HG02840 (cell line): ENCODE measurements around the gene DSE.
"Not testable (repeated sequence)": the region's sequence is repeated elsewhere in the genome, so short reads cannot be mapped to it uniquely, and the experiment has no call there.

Experiments used
- ATAC-seq: cut with Tn5 transposase; IDR thresholded peaks from one replicate; pipeline ENCODE4 v1.9.1; 2021; ENCODE audit warnings: mild to moderate bottlenecking, moderate library complexity, moderate number of reproducible peaks; ENCODE audit not compliant: unreplicated experiment, low FRiP score

DSE gene

DNA sequence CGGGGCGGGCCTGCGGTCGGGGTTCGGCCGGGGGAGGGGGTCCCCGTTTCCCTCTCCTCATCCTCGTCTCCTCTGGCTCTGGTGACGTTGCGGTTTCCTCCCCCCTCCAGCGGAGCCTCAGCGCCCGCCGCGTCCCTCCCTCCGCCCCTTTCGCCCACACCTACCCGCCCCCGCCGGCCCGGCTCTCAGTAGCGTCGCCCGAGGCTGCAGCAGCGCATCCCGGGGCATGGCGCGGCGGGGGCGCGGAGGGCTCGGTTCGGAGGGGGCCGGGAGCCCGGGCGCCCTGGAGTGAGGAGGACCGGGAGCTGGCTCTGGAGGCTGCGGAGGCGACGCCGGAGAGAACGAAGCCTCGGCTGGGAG is at the start of gene DSE:
Gene DSE, plus strand, starts transcription at position 188 of the 360 bp plus-strand sequence. CDS start 28,304 bp downstream, outside the sequence.
- peak; percentile 70 for ATAC-seq

DNA sequence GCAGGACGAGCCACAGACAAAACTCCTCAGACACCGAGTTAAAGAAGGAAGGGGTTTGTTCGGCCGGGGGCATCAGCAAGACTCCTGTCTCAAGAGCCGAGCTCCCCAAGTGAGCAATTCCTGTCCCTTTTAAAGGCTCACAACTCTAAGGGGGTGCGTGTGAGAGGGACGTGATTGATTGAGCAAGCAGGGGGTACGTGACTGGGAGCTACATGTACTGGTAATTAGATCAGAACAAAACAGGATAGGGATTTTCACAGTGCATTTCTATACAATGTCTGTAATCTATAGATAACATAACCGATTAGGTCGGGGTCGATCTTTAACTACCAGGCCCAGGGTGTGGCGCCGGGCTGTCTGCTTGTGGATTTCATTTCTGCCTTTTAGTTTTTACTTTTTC is 48.8 kb upstream of the DSE start:
- not testable (repeated sequence) for ATAC-seq

DNA sequence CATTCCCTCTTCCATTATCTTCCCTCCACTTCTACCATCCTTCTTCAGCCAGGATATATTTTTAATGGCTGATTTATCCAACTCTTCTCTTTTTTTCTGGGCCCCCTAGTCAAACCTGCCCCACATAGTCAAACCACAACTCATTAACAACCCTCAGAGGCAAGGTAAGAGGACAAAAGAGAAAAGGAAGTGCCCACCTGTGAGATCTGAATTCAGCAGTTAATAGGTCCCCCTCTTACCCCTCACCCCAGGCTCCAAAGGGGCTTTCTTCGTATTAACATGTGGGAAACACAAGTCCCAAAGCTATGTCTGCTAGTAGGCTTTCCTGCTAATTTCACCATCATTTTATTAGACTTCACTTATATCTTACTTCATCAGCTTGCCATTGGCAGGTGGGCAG is 46.9 kb upstream of the DSE start:
- ATAC-seq, result no peak

DNA sequence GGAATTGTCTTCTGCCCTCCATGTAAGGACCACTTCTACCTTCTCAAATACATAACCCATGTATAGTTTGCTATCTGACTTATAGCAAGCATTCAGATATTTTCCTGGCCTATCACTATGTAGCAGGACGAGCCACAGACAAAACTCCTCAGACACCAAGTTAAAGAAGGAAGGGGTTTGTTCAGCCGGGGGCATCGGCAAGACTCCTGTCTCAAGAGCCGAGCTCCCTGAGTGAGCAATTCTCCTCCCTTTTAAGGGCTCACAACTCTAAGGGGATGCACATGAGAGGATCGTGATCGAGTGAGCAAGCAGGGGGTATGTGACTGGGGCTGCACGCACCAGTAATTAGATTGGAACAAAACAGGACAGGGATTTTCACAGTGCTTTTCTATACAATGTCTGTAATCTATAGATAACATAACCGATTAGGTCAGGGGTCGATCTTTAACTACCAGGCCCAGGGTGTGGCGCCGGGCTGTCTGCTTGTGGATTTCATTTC is 45.1 kb upstream of the DSE start:
- ATAC-seq, result not testable (repeated sequence)

DNA sequence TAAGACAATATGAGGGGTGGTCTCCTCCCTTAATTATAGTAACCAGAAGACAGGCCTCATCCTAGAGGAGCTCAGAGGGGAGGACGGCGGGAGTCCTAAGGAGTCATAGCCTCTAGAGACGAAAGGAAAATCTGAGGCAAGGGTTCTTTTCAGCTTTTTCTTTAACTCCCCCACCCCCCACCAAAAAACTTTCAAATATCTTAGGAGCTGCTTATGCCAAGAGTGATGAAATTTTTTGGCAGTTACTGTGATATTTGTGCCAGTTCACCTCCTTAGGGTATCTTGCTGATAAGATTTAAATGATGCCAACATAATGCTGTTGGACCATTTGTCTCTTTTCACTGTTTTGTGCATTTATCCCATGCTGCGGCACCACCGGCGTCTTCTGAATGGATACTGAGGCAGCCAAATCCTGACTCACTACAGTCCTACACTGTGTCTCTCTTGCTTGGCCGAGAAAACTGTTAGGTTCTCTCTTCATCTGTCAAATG is 44.5 kb upstream of the DSE start:
- no peak for ATAC-seq

DNA sequence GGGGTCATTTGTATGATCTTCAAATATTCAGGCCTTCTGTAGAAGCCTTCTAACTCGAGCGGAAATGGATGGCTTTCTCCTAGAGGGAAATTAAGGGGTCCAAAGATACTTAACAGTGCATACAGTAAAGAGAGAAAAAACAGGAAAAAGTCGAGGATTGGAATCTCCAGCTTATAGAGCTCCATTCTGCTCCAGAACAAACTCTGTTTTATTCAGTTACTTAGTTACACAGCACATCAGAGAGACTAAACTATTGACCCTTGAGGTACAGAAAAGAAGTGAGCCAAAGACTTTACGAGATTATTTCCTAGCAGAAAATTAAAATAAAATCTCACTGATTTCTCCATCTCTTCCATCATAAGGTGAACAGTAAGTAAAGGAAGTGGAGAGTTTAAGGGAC is 43.8 kb upstream of the DSE start:
- ATAC-seq, result no peak

DNA sequence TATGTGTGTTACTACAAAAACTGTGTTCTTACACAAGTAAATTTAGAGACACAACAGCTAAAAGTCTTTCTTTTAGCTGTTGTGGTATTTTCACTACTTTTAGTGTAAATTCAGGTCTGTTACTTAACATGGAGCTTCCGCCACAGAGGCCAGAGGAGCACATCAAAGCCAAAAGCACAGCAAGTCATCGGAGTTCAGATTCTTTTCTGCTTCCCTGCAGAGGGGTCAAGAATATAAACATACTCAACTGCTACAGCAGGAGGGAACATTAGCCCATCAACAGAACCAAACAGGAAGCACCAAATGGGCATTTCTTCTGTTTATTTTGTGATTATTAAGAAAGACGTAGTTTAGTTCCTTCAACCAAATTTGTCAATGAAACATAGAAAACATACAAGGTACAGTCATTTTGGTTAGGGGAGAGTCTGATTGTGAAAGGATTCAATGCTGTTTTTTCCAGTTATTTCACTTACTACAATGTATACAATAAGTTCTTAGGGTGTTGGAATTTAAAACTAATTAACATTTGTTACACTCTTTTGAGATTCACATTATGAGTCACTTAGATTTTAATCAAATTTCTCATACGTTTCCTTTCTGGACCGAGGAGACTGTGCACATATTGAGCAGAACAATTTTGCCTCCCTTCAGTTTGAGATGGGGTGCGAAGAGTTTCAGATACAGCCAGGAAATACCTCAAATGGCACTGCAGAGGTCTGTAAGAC is 42.8 kb upstream of the DSE start:
- ATAC-seq, result no peak

DNA sequence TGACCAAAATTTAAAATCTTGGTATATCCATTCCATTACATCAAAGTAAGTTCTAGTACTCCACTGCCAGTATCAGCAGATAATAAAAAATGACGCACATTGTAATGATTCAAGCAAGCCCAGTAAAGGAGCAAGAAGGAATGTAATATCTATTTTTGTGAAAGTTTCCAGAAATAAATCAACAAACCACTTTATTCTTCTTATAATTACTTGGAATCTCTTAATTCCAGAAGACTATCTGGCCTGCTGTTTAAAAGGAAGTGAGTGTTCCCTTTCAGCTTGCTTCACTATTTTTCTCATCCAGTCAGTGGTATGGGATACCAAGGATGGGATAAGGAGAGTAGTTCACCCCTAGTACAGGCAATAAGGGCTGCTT is 42.2 kb upstream of the DSE start:
- no peak for ATAC-seq

DNA sequence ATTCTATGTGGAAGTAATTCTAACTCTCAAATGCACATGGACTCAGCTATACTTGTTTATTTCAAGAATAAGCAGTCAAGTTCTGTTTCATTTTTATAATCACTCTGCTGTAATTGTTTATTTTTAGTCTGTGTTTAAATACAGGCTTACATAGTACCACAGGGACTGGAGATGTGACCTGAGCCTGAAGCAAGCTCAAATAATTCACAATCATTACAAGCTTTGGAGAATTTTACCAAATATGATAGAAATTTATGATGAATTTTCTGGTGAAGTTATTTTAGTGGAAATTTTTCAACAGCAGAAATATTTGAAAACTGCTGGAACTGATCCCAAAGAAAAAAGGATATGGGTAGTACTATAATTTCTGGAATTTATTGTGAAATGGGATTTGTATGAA is 41.6 kb upstream of the DSE start:
- no peak for ATAC-seq

DNA sequence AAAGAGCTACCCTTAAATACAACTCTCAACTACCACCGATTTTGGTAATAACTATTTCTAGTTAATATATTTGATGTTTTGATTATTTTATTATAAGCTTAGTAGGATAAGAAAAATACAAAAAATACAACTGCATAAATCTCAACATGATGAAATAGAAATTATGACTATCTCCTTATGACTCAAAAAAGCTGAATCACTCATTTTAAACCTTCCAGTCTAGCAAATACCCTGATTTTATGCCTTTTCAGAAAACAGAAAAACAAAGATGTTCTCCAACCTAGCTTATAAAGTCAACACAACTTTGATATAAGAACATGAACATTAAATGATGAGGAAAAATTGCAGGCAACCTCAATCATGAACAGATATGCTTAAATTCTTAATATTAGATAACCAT is 40.2 kb upstream of the DSE start:
- no peak for ATAC-seq

DNA sequence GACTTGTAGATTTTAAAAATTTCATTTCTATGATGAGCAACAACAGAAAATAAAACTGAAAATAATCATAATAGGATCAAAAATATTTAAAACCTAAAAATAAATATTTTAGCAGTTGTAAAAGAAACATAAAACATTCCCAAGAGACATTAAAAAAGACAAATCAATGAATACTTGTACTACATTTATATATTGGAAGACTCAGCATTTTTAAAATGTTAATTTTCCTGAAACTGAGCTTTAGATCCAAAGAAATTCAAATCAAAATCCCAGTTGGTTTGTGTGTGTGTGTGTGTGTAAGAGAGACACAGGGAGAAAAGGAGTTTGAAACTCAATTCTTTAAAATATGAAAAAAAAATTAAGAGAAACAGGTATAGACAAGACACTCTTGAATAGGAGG is 38.7 kb upstream of the DSE start:
- no peak for ATAC-seq

DNA sequence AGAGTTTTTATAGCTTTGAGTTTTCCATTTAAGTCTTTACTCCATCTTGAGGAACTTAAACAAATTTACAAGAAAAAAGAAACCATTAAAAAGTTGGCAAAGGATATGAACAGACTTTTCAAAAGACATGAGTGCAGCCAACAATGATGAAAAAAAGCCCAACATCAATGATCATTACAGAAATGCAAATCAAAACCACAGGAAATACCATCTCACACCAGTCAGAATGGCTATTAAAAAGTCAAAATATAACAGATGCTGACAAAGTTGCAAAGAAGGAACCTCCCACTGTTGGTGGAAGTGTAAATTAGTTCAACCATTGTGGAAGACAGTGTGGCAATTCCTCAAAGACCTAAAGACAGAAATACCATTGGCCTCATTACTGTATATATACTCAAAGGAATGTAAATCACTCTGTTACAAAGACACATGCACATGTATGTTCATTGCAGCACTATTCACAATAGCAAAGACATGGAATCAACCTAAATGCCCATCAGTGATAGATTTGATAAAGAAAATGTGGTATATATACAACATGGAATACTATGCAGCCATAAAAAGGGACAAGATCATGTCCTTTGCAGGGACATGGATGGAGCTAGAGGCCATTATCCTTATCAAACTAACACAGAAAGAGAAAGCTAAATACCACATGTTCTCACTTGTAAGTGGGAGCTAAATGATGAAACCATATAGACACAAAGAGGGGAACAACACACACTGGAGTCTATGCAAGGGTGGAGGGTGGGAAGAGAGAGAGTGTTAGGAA is 35.9 kb upstream of the DSE start:
- ATAC-seq, result not testable (repeated sequence)

DNA sequence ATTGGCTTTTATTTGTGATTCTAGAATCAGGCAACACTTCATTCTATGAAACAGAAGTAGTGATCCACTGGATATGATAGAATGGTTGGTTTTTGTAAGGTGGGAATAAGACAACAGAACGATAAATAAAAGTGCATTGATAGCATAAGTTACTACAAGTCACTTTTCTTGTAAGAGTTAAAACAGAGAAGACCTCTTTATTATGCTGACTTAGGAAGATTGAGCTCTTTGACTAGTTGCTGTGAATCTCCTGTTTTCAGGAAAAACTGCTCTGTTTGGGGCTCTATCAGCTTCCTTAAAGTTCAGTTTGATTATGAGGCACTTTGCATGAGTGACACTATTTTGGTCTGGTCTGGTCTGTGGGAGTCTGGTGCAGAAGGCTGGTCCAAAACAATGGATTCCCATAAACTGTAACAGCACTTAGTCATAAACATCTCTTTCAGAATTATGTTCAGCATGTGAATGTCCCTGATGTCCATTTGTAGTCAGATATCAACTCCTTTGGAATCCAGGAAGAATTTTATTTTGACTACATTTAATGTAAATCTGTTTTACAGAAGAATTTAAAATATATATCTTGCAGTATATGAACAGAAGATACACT is 35.0 kb upstream of the DSE start:
- ATAC-seq, result no peak

DNA sequence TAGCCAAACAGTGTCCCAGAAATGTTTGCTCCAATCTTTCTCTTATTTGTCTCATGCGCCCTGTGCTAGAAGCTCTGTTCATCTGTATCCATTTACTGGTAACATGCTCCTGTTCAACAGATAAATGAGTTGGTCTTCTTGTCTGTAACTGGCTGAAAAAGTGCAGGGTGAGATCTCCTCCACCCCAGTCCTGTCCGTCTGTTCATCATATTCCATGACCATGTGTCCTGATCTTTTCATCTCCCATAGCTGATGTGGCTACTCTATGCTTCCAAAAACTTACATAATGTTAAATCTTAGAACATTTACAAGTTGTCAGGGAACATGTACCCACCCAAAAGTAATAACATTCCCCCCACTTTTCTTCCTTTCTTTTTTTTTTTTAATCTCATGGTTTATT is 31.8 kb upstream of the DSE start:
- no peak for ATAC-seq

DNA sequence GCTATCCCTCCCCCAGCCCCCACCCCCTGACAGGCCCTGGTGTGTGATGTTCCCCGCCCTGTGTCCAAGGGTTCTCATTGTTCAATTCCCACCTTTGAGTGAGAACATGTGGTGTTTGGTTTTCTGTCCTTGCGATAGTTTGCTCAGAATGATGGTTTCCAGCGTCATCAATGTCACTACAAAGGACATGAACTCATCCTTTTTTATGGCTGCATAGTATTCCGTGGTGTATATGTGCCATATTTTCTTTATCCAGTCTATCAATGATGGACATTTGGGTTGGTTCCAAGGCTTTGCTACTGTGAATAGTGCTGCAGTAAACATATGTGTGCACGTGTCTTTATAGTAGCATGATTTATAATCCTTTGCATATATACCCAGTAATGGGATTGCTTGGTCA is 30.1 kb upstream of the DSE start:
- not testable (repeated sequence) for ATAC-seq

DNA sequence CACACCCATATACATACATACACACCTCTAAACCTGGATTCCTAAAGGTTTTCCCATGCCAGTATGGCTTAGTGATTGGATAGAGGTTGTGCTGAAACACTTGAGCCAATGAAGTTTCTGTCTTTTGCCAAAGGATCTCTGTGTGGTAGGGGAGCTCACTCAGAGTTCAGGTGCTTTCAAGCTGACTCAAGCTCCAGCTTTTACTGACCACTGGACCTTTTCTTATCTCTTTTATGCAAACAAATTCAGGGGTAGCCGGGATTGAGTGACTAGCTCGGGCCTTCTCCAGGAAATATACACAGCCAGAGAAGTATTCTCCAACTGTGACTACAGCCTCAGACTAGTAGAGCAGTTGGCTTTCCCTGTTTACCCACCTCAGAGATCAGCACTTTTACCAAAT is 21.5 kb upstream of the DSE start:
- no peak for ATAC-seq

DNA sequence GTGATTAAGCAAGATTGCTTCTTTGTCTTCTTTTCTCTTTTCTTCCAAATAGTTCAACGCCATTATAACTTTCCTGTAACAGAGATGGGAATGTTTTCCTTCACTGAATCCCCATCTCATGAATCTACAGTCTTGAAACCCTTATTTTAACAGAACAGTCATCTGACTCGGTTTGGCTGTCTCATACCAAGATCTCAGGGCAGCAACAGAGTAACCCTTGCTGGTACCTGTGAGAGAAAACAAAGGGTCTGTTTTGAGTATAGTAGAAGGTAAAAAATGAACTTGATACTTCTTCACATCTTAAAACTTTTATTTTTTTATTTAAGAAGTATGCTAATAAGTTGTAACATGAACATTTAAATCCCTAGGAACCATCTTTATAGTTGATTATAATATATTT is 19.6 kb upstream of the DSE start:
- no peak for ATAC-seq

DNA sequence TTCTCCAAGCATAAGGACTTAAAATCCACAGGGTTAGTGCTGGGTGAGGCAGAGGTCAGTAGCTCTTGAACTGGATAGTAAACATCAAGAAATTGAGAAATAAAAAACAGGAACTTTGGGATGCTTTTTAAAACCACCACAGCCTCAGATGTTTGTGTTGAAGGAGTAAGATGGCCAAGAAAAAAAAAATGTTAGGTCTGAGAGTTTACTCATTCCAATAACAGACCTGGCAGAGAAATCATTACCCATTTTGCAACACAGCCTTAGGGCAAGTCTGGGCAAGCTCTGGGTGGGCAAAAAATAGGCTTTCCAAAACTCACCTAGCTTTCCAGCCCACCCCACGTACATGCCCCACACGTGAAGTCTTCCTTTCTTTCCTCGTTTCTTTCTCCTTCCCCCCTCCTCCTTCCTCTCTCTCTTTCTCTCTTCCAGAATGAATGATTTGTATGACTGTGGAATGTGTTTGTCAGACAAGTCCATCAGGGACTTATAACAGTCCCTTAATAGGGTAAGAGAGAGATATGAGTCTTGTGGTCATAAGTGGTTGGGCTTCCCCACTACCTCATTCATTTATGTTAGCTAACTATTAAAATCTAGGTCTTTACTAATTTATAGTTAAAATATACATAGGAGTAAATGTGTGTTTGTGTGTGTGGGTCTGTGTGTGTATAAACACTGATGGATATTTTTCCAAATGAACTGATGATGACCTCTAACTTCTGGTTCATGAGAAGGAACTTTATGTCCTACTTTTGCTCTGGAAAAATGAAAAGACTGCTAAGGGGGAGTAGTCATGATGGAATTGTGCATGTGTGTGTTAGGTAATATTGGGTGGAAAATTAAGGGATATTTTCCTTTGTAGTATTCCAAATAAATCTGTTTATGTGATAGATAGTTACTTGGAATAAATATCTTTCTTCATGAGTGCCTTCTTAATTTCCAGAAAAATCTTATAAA is 18.0 kb upstream of the DSE start:
- no peak for ATAC-seq

DNA sequence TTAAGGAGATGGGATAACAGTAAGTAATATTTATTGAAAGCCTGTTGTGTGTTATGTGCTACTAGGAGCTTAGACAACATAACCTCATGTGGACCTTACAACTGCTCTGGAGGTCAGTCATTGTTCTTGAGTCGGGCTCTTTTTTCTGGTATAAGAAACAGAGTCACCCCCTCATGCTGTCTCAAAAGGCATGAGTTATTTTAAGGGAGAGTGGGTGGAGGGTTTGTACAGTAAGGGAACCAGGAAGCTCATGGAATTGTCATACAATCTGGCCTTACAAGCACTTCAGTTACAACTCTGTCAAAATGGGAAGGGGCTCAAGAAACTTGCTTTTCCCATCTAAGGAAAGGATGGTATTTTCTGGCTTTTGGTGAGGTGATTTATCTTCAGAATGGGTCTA is 16.5 kb upstream of the DSE start:
- no peak for ATAC-seq

DNA sequence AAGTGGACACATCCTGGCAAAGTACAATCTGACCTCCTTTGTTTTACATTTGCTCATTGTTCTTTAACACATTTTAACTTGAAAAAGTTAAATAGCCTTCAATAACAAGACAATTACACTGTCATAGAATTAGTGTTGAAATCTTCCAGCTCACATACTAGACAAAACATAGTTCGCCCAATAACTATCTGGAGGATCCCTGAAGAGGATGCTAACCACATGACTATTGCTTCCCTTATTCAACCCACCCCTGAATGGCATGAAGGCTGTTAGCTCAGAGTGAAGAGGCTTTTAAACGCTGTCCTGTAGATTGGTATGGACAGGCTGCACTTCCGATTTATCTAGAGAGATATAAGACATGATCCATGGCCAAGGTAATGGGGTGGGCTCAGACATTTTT is 15.0 kb upstream of the DSE start:
- ATAC-seq, result no peak
